ENCODE data around the gene AMPD1.

The AMPD1 gene

DNA sequence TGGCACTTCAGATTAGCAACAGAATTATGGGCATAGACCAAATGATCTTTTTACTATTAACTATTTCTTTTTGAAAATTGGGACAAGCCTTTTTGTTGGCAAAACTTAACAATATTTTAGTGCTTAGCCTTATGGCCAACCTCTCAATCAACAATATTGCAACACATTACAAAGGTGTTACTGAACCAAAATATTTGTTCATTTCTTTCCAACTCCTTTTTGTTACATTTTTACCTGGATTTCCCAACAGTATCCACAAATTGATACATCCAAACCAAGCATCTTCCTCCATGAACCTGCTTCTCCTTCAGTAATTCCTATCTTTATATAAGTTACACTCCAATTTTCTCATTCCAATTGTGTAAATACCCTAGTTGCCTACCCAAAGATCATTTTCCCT lies 1.5 kb upstream of the AMPD1 start:
- DNase-seq = no peak

GRCh38 chr1:114694540-114695310 lies 621 bp downstream of the AMPD1 start:
- DNase-seq = no peak

- no peak for DNase-seq
These were observed 2.4 kb downstream of the AMPD1 start for GRCh38 chr1:114692947-114693346.

- no peak for DNase-seq
These were observed 4.3 kb downstream of the AMPD1 start for GRCh38 chr1:114691061-114691460.

- DNase-seq = no peak
These were observed 5.2 kb downstream of the AMPD1 start for GRCh38 chr1:114690148-114690547.

DNA sequence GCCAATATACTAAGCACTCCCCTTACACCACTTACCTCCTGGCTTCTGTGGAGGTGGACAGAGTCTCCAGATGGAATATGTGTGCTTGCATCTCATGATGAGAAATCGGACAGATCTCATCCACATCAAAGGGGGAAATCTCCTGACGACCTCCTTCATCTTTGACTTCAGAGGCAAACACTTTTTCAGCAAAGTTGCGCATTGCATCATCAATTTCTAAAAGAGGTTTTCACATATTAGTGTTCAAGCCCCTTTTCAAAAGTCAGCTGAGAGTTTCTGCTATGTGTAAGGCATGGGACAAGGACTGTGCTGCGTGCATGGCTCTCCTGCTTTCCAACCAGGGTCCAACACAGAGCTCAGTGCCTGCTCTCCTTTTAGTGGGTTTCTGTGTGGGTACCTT lies 6.8 kb downstream of the AMPD1 start:
- no peak for DNase-seq

- DNase-seq = no peak
These were observed 9.5 kb downstream of the AMPD1 start for GRCh38 chr1:114685851-114686250.

DNA sequence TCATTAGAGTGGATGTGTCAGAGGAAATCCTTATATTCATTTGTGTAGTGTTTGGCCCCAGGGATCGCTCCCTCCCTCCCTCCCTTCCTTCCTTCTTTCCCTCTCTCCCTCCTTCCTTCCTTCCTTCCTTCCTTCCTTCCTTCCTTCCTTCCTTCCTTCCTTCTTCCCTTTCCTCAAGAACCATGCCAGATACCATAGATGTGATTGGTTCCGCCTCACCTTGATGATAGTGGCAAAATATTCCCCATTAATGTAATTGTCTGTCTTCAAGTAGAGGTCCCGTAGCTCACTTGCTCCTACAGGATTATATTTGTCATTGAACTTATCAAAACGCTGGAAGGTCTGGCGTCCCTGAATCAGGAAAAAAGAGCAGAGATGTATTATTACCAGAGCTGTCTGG lies 17.7 kb downstream of the AMPD1 start:
- no peak for DNase-seq

DNA sequence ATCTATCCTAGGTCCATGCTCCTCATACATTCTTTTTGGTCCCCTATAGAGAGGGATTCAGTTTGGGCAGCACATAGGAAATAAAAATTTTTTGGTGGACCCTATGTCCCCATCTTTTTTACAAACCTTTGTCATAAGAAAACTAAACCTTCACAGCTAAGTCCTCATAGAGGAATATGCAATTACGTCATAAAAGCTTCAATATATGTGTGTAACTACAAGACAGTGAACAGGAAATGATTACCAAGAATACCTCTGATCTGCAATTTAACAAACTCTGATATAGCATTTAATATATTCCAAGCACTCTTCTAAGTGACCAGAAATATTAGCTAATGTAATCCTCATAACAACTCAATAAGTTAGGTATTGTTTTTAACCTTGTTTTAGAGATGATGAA lies 19.2 kb downstream of the AMPD1 start:
- DNase-seq = no peak

- DNase-seq = no peak
These were observed 23.4 kb downstream of the AMPD1 start for GRCh38 chr1:114671939-114672275.

GRCh38 chr1:114671011-114671938 lies 24.1 kb downstream of the AMPD1 start:
- no peak for DNase-seq

- no peak for DNase-seq
These were observed 25.0 kb downstream of the AMPD1 start for GRCh38 chr1:114670083-114671010.

DNA sequence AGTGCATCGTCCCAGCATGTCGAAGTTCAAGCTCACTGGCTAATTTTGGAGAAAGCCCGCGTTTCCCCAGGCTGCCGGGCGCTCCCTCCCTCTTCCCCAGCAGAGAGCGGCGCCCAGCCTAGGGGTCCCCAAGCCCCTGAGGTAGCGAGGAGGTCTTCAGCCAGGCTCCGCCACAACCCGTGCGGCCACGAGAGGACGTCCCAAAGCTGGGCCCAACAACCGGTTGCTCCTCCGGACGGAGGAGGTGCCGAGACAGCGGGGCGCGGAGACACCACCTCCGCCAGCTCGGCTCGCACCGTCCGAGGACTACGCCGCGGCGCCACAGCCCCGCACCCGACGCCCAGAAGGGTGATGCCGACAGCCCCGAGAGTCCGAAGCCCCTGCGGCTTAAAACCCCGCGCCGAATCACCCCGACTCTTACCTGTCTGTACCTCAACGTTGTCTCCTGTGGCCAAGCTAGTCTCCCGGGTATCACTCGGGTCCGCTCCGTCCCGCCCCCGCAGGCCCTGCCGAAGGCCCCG lies 25.7 kb downstream of the AMPD1 start, which contains the start of gene DENND2C:
DENND2C (minus strand) TSS at position 488 of the 521 bp plus-strand sequence. CDS start 44,065 bp downstream, outside the sequence.
- no peak for DNase-seq

- DNase-seq = no peak
These were observed 26.4 kb downstream of the AMPD1 start for GRCh38 chr1:114668784-114669561.

- DNase-seq = no peak
These were observed 27.0 kb downstream of the AMPD1 start for GRCh38 chr1:114668373-114668772.

DNA sequence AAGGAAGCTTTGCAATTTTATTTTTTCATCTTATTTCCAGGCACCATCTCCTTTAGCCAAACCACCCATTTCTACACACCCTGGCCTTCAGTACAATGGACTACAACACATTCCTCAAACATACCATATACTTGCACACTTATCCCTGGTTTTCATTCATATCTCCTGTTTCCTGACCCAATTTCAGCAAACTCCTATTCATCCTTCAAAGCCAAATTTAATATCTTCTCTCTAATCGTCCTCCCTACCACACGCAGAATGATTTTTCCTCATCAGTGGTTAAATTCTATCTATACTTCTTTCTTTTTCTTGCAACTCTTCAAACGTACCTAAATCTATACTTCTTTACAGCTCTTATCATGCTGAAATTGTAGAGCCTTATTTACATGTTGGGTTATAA lies 28.4 kb downstream of the AMPD1 start:
- DNase-seq = no peak

GRCh38 chr1:114660238-114660637 lies 35.1 kb downstream of the AMPD1 start:
- DNase-seq = no peak

- DNase-seq = no peak
These were observed 43.5 kb downstream of the AMPD1 start for GRCh38 chr1:114651893-114652292.

- no peak for DNase-seq
These were observed 46.8 kb downstream of the AMPD1 start for GRCh38 chr1:114648503-114648902.

DNA sequence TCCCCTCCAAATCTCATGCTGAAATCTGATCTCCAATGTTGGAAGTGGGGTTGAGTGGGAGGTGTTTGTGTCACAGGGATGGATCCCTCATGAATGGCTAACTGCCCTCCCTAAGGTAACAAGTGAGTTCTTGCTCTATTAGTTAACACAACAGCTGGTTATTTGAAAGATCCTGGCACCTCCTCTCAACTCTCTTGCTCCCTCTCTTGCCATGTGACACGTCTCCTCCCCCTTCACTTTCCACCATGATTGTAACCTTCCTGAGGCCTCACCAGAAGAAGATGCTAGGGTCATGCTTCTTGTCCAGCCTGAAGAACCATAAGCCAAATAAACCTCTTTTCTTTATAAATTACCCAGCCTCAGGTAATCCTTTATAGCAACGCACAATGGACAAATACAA lies 54.0 kb downstream of the AMPD1 start:
- DNase-seq = no peak

DNA sequence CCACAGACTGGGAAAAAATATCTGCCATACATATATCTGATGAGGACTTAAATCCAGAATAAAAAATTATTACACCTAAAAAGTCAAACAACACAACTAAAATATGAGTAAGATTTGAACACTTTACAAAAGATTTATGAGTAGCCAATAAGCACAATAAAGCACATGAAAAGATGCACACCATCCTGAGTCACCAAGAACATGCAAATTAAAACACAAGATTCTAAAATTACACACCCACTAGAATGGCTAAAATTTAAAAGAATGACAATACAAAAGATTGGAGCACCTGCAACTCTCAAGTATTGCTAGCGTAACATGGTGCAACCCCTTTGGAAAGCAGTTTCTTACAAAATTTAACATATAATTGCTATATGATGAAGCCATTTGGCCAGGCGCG lies 56.4 kb downstream of the AMPD1 start:
- no peak for DNase-seq

- DNase-seq = no peak
These were observed 62.9 kb downstream of the AMPD1 start for GRCh38 chr1:114632427-114632826.

Data from SHP77 (cell line).